Natural killer cell (primary cell): ENCODE results near the gene BBS9. TPM values are rescaled to one million over a fixed set of nuclear protein-coding genes. Genes with fewer than 3 reads are reported as not detected.

Experiments
- ATAC-seq, 3 donors: fragments of 150-1000 bp in 2 of 3; fragments of 200-7000 bp in 1 of 3; cut with Tn5 transposase; 1 replicate in 1 of 3; 2 replicates in 2 of 3; pipeline ENCODE4 v1.10.0; 2021; ENCODE audit warnings: mild to moderate bottlenecking in 2 of 3, moderate library complexity in 2 of 3
- DNase-seq, 2 donors: peaks; one replicate each; pipeline versions ENCODE4 v3.0.0 to v3.0.0-alpha.2; 2013 to 2021; ENCODE audit warnings: mixed read lengths in 1 of 2
- H3K27ac ChIP-seq: one replicate; pipeline ENCODE4 v1.5.1; 2013; ENCODE audit warnings: mild to moderate bottlenecking, low read length
- H3K27me3 ChIP-seq: one replicate; pipeline ENCODE4 v1.6.1; 2013; ENCODE audit warnings: low read length; ENCODE audit not compliant: control insufficient read depth, insufficient read depth
- H3K36me3 ChIP-seq: one replicate; pipeline ENCODE4 v1.6.1; 2013; ENCODE audit warnings: low read length; ENCODE audit not compliant: control insufficient read depth, insufficient read depth
- H3K4me1 ChIP-seq: one replicate; pipeline ENCODE4 v1.6.1; 2013; ENCODE audit warnings: low read length; ENCODE audit not compliant: control insufficient read depth, insufficient read depth
- H3K4me3 ChIP-seq: one replicate; pipeline ENCODE4 v1.5.1; 2013; ENCODE audit warnings: low read length
- H3K9me3 ChIP-seq: one replicate; pipeline ENCODE4 v1.6.1; 2013; ENCODE audit warnings: low read length; ENCODE audit not compliant: control insufficient read depth, insufficient read depth
- H3K27ac Mint-ChIP-seq, 2 donors: one replicate each; pipeline ENCODE4 v1.8.0; 2022; ENCODE audit warnings: mild to moderate bottlenecking in 2 of 2, mixed read lengths in 2 of 2, moderate library complexity in 1 of 2
- H3K27me3 Mint-ChIP-seq, 2 donors: one replicate each; pipeline ENCODE4 v1.8.0; 2022; ENCODE audit warnings: low read depth in 2 of 2, mixed read lengths in 2 of 2
- H3K36me3 Mint-ChIP-seq: one replicate; pipeline ENCODE4 v1.8.0; 2022; ENCODE audit warnings: mixed read lengths
- H3K4me1 Mint-ChIP-seq, 2 donors: one replicate each; pipeline ENCODE4 v1.8.0; 2022; ENCODE audit warnings: mixed read lengths in 2 of 2
- H3K4me3 Mint-ChIP-seq: one replicate; pipeline ENCODE4 v1.8.0; 2022; ENCODE audit warnings: mild to moderate bottlenecking, moderate library complexity, mixed read lengths
- H3K9me3 Mint-ChIP-seq, 2 donors: one replicate each; pipeline ENCODE4 v1.8.0; 2022; ENCODE audit warnings: mixed read lengths in 2 of 2
- CTCF ChIP-seq: fragments of 200-600 bp; IDR thresholded peaks from one replicate; pipeline ENCODE4 v1.8.0; 2022; ENCODE audit warnings: antibody characterized with exemption
- WGBS: methylation state at CpG from one replicate; pipeline ENCODE4 v1.1.7; 2013; ENCODE audit warnings: missing lambda C conversion rate; ENCODE audit not compliant: insufficient coverage; 5-methylcytosine and 5-hydroxymethylcytosine counted together
- intact Hi-C: fragments of 100-400 bp; cut with micrococcal nuclease; formaldehyde crosslinking; loops from one replicate; pipeline ENCODE4 v1.14.2; 2022
- total RNA-seq, 4 donors: library from RNA; stranded (reverse); fragments of 120-200 nt in 1 of 4; gene quantifications; one replicate each; pipeline versions ENCODE4 v1.2.3 to v1.2.4, GENCODE V29; 2013 to 2022

The BBS9 gene
- total RNA-seq, 3 donors from 2014 or later (not counting 1 experiment from before 2014, with no cell fraction given), result 25.1 to 34.6 (median 34.4) TPM

GRCh38 chr7:33356336-33356735 is 227.0 kb downstream of the BBS9 start:
- intact Hi-C loops, result no loop called here
- Histone ChIP-seq H3K27ac (no peak overlapping the region), H3K4me3 (no peak overlapping the region), H3K27me3 (no peaks in the 10 kb centered on the region), H3K36me3 (no peaks in the 10 kb centered on the region), H3K4me1 (no peaks in the 10 kb centered on the region), H3K9me3 (no peaks in the 10 kb centered on the region)
- H3K4me1 Mint-ChIP-seq, result no peaks in the 10 kb centered on the region
- no peak overlapping the region for H3K4me3 Mint-ChIP-seq
- H3K27me3 Mint-ChIP-seq, result no peaks in the 10 kb centered on the region
- H3K9me3 Mint-ChIP-seq, result no peaks in the 10 kb centered on the region
- 91% methylated on average over 2 of the region's 2 CpGs for WGBS
- no peak for TF ChIP-seq CTCF
- H3K36me3 Mint-ChIP-seq, result no peaks in the 10 kb centered on the region
- ATAC-seq (no peak), DNase-seq (no peak)
- H3K27ac Mint-ChIP-seq, result no peak overlapping the region

- no peak overlapping the region for H3K4me3 ChIP-seq
- no peak for DNase-seq
- Mint-ChIP-seq H3K4me3 (no peak overlapping the region), H3K27me3 (no peaks in the 10 kb centered on the region), H3K36me3 (no peaks in the 10 kb centered on the region), H3K9me3 (no peaks in the 10 kb centered on the region), H3K4me1 (no peaks in the 10 kb centered on the region), H3K27ac (no peak overlapping the region)
- H3K36me3 ChIP-seq, result no peaks in the 10 kb centered on the region
- WGBS, result 91% methylated on average over 2 of the region's 2 CpGs
- H3K9me3 ChIP-seq, result no peaks in the 10 kb centered on the region
- ATAC-seq, result no peak
- H3K4me1 ChIP-seq, result no peaks in the 10 kb centered on the region
- no peaks in the 10 kb centered on the region for H3K27me3 ChIP-seq
- intact Hi-C loops, result no loop called here
- H3K27ac ChIP-seq, result no peak overlapping the region
- TF ChIP-seq CTCF, result no peak
Observed at GRCh38 chr7:33357846-33358245, 228.5 kb downstream of the BBS9 start.

- peaks cover 11% of the 10 kb centered on the region for H3K36me3 Mint-ChIP-seq
- intact Hi-C loops, result no loop called here
- no peak for TF ChIP-seq CTCF
- Histone ChIP-seq H3K4me1 (no peaks in the 10 kb centered on the region), H3K27me3 (no peaks in the 10 kb centered on the region), H3K9me3 (no peaks in the 10 kb centered on the region), H3K27ac (no peak overlapping the region), H3K4me3 (no peak overlapping the region), H3K36me3 (peaks cover 1% of the 10 kb centered on the region)
- H3K4me3 Mint-ChIP-seq, result no peak overlapping the region
- H3K9me3 Mint-ChIP-seq, result no peaks in the 10 kb centered on the region
- H3K27ac Mint-ChIP-seq, result no peak overlapping the region
- WGBS, result 85% methylated on average over 2 of the region's 3 CpGs
- no peak for ATAC-seq
- H3K27me3 Mint-ChIP-seq, result no peaks in the 10 kb centered on the region
- no peaks in the 10 kb centered on the region for H3K4me1 Mint-ChIP-seq
- no peak for DNase-seq
Observed at GRCh38 chr7:33369888-33370287, 240.5 kb downstream of the BBS9 start.

GRCh38 chr7:33373195-33373594 is 243.8 kb downstream of the BBS9 start:
- WGBS, result 95% methylated on average over 2 of the region's 3 CpGs

More at GRCh38 chr7:33373195-33373594, 243.8 kb downstream of the BBS9 start:
- DNase-seq, result no peak
- no peaks in the 10 kb centered on the region for H3K4me1 ChIP-seq
- Mint-ChIP-seq H3K27me3 (no peaks in the 10 kb centered on the region), H3K36me3 (peaks cover 5% of the 10 kb centered on the region), H3K4me3 (no peak overlapping the region), H3K27ac (no peak overlapping the region), H3K4me1 (no peaks in the 10 kb centered on the region), H3K9me3 (no peaks in the 10 kb centered on the region)
- ATAC-seq, result no peak
- no peaks in the 10 kb centered on the region for H3K9me3 ChIP-seq
- TF ChIP-seq CTCF, result no peak
- H3K36me3 ChIP-seq, result no peaks in the 10 kb centered on the region
- no peak overlapping the region for H3K27ac ChIP-seq
- no peak overlapping the region for H3K4me3 ChIP-seq
- no peaks in the 10 kb centered on the region for H3K27me3 ChIP-seq
- intact Hi-C loops, result no loop called here
